H7 (cell line): Measurements from ENCODE around the gene SMIM34. TPM values are rescaled to one million over a fixed set of nuclear protein-coding genes. Genes with fewer than 3 reads are reported as not detected.
"Not testable (repeated sequence)": the region's sequence is repeated elsewhere in the genome, so short reads cannot be mapped to it uniquely, and the experiment has no call there.

Experiments
- DNase-seq: peaks from one replicate; pipeline ENCODE4 v3.0.0; 2012
- H3K27me3 ChIP-seq: 2 replicates; pipeline ENCODE4 v1.6.0; 2011; ENCODE audit warnings: mild to moderate bottlenecking, low read length; ENCODE audit not compliant: control insufficient read depth, insufficient read depth
- H3K36me3 ChIP-seq: replicated peaks from 2 replicates; pipeline ENCODE4 v1.5.1; 2011; ENCODE audit warnings: low read length; ENCODE audit not compliant: control insufficient read depth, insufficient read depth
- H3K4me3 ChIP-seq: 2 replicates; pipeline ENCODE4 v1.5.1; 2011; ENCODE audit warnings: low read depth, mild to moderate bottlenecking, control low read depth, low read length, moderate library complexity; ENCODE audit not compliant: insufficient read depth
- total RNA-seq: library from RNA; depleted of rRNA; stranded (reverse); fragments of >200 nt; shearing (Covaris generic); gene quantifications from 2 replicates; pipeline ENCODE4 v1.2.3, GENCODE V29; 2014; rRNA removed

Gene SMIM34
- total RNA-seq, 1 experiment from 2014 or later, result not detected

- DNase-seq, H3K27me3 ChIP-seq, H3K36me3 ChIP-seq, H3K4me3 ChIP-seq: not testable (repeated sequence)
These were observed 19.0 kb downstream of the SMIM34 start for GRCh38 chr21:34404742-34405141.

DNA sequence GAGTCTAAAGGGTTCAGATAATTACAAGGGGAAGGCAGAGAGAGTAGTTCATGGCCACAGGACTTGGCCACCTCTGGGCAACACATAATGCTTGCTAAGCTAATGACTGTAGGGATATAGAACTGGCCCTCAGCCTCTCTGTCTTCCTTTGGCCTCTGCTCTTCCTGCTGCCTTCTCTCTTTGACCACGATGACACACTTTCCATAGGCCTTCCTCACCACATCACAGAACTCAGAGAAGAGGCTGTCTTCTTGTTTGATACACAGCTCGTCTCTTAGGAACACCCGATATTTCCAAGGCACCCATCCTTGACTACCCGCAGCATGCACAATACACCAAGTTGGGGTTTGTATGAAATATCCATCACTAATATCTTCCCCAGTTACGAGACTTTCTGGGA lies 23.2 kb downstream of the SMIM34 start:
- not testable (repeated sequence) for DNase-seq, H3K4me3 ChIP-seq, H3K36me3 ChIP-seq, H3K27me3 ChIP-seq

GRCh38 chr21:34383724-34384415 lies 39.9 kb downstream of the SMIM34 start:
- H3K4me3 ChIP-seq, H3K27me3 ChIP-seq, H3K36me3 ChIP-seq, DNase-seq: not testable (repeated sequence)

- H3K36me3 ChIP-seq, H3K27me3 ChIP-seq, H3K4me3 ChIP-seq, DNase-seq: not testable (repeated sequence)
These were observed 40.6 kb downstream of the SMIM34 start for GRCh38 chr21:34383138-34383537.

DNA sequence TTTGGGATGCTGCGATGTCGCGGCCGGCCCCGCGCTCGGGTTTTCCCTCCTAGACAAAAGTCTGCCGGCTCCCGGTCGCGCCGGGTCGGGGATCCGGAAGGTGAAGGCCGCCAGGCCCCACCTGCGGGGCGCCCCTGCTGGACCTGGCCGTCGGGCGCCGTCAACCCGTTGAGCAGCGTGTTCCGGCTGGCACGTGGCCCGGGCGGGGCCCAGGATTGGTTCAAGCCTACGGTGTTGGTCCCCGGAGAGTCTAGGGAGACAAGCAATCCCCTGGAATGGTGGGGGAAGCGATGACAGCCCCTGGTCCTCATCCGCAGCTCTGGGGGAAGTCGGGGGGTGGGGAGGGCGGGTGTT lies 48.2 kb downstream of the SMIM34 start:
- H3K4me3 ChIP-seq, DNase-seq, H3K36me3 ChIP-seq, H3K27me3 ChIP-seq: not testable (repeated sequence)

DNA sequence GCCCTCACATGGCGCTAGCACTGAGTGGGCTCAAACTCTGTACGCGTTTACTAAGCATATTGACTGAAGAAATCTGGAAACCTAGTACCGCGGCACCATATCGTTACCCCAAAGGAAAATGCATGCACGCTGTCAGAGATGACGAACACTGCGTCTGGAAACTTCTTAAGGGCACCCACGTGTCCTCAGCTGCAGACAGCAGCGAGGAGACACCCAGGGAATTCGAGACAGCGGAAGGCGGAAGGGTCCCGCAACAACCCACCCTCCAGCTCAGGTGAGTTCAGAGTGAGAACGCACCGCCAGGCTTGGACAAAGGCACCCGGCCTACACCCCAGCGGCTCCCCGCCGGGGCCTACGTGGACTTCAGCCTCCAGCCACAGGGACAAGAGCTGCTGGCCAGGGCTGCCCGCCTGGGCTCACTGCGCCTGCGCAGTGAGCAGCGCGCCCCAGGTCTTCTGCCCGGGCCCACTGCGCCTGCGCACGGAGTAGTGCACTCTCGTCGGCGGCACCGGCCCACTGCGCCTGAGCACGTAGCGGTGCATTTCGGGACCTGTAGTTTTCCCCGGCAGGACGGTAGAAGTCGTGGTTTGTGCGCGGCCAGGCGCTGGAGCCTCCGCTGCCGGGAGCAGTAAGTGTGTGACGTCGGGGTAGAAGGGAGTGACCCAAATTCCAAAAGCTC lies 48.7 kb downstream of the SMIM34 start, which contains the start of gene SMIM11:
Gene SMIM11 (plus strand): TSS at position 568 of the 679 bp plus-strand sequence. CDS start 3,998 bp downstream, outside the sequence.
- not testable (repeated sequence) for H3K36me3 ChIP-seq, H3K27me3 ChIP-seq, H3K4me3 ChIP-seq, DNase-seq

DNA sequence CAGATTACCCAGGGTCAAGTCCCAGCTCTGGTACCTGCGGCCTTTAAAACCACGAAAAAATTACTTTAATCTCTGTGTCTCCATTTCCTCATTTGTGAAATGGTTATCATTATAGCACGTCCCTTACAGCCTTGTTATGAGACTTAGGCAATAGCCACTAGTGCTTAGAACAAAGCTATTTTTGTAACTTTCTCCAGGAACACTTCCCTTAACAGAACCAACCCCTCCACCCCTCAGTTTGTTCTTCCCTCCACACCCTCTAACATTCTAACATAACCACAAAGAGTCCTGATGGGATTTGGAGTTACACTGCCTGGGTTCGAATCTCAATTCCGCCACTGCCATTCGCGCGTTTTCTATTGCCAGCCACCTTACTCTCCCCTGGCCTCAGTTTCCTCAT lies 49.3 kb downstream of the SMIM34 start:
- H3K36me3 ChIP-seq, DNase-seq, H3K4me3 ChIP-seq, H3K27me3 ChIP-seq: not testable (repeated sequence)

- no peaks in the 10 kb centered on the region for H3K27me3 ChIP-seq
- no peak overlapping the region for H3K4me3 ChIP-seq
- no peak for DNase-seq
- H3K36me3 ChIP-seq, result no peaks in the 10 kb centered on the region
These were observed 51.4 kb downstream of the SMIM34 start for GRCh38 chr21:34372321-34372720.

DNA sequence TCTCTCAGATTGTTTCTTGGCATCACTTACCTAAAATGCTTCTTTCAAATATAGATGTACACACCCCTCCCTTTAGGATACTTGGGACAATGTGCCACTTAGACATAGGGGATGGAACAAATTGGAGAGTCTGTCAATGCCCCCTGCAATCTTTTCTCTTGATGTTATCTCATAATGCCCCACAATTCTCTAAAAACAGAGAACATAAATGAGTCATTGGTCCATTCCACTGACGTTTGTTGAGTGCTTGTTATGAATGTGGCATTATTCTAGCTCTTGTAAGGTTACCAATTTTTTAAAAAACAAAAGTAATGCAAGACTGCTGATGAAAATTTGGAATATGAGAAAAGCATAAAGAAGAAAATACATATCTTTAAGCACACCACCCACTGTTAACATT lies 54.0 kb downstream of the SMIM34 start:
- Histone ChIP-seq H3K27me3 (no peaks in the 10 kb centered on the region), H3K4me3 (no peak overlapping the region), H3K36me3 (no peaks in the 10 kb centered on the region)
- no peak for DNase-seq

Other genes with a start within 250 kb of the SMIM34 start
- gene KCNE2, start 59.9 kb downstream of the SMIM34 start, total RNA-seq, result not detected in 2 replicates
- gene SMIM11, start 48.4 kb downstream of the SMIM34 start, total RNA-seq, result 0.85 and 1.1 TPM in 2 replicates
- gene KCNE1, start 88.3 kb upstream of the SMIM34 start, total RNA-seq, result 0.10 TPM in 1 of 2 replicates, not detected in the other
- gene RCAN1, start 191.2 kb upstream of the SMIM34 start, total RNA-seq, result 4.0 and 4.9 TPM in 2 replicates
- gene CLIC6, start 245.0 kb upstream of the SMIM34 start, total RNA-seq, result 0.59 and 0.78 TPM in 2 replicates